Dedifferentiated amniotic fluid mesenchymal stem cell (primary cell): ENCODE results near the gene PAF1.

Source experiments
- DNase-seq: peaks from one replicate; pipeline ENCODE4 v3.0.0-alpha.2; 2016; ENCODE audit errors: extremely low spot score

Gene PAF1

GRCh38 chr19:39417463-39418181 lies 26.7 kb upstream of the PAF1 start:
- no peak for DNase-seq

- DNase-seq = no peak
These were observed 25.5 kb upstream of the PAF1 start for GRCh38 chr19:39416152-39417120.

- DNase-seq = no peak
These were observed 24.5 kb upstream of the PAF1 start for GRCh38 chr19:39415111-39416046.

GRCh38 chr19:39413911-39414608 lies 23.2 kb upstream of the PAF1 start:
- no peak for DNase-seq

GRCh38 chr19:39413272-39413910 lies 22.5 kb upstream of the PAF1 start:
- peak; percentile 29 for DNase-seq

GRCh38 chr19:39412867-39413271 lies 22.0 kb upstream of the PAF1 start:
- no peak for DNase-seq

- DNase-seq = peak; percentile 100
These were observed 21.4 kb upstream of the PAF1 start, which contains the start of gene PLEKHG2 for GRCh38 chr19:39412100-39412866. Gene PLEKHG2 (plus strand): TSS chr19:39412669. CDS start chr19:39414087, 1,418 bp downstream.

- peak; percentile 97 for DNase-seq
These were observed 20.9 kb upstream of the PAF1 start for GRCh38 chr19:39411832-39412099.

GRCh38 chr19:39411081-39411831 lies 20.4 kb upstream of the PAF1 start:
- DNase-seq = no peak

- no peak for DNase-seq
These were observed 19.9 kb upstream of the PAF1 start for GRCh38 chr19:39410831-39411080.

GRCh38 chr19:39410017-39410830 lies 19.3 kb upstream of the PAF1 start:
- peak; percentile 32 for DNase-seq

- peak; percentile 48 for DNase-seq
These were observed 18.5 kb upstream of the PAF1 start for GRCh38 chr19:39409208-39410016.

GRCh38 chr19:39408392-39409207 lies 17.7 kb upstream of the PAF1 start:
- no peak for DNase-seq

- no peak for DNase-seq
These were observed 16.9 kb upstream of the PAF1 start for GRCh38 chr19:39407660-39408391.

- DNase-seq = no peak
These were observed 16.4 kb upstream of the PAF1 start for GRCh38 chr19:39407410-39407659.

GRCh38 chr19:39406656-39407409 lies 15.9 kb upstream of the PAF1 start, which contains the start of gene ZFP36:
Gene ZFP36 (plus strand): TSS chr19:39406847. CDS start chr19:39406905, 58 bp downstream.
- DNase-seq = peak; percentile 67
